ENCODE measurements around the gene TOLLIP. TPM values are rescaled to one million over a fixed set of nuclear protein-coding genes. Genes with fewer than 3 reads are reported as not detected.

Gene TOLLIP
- total and polyA plus RNA-seq, 2 of the 8 experiments (the other 6 are each of a cell fraction or from before 2014, with no cell fraction given) = 23.7 to 34.7 TPM

DNA sequence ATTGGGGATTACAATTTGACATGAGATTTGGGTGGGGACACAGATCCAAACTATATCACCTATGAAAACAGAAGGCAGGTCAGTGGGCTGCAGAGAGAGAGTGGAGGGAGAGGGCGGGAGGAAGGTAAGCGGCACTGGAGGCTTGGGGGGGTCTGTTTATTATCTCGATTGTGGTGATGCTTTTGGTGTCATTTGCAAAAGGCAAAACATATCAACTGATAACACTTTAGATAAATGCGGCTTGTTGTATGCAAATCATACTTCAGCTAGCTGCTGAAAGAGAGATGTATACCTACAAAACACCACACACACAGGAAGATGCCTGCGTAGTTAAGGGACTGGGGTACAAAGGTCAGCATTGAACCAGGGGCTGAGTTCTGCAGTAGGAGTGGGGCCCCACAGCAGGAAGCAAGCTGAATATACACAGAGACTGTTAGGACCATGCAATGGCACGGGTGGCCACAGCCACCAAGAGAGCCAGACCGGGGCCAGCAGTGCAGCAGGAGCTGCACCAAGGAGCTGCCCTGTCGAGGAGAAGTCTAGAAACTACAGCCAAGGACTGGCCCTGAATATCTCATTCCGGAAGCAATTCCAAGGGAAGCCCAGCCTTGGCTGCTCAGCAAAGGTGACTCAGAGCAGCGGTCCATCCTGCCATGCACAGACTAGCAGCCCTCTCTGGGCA, 23.8 kb upstream of the TOLLIP start (continued):
- TF ChIP-seq CHD7 (IDR thresholded peaks at IDR 0.05; ENCODE audit: insufficient replicate concordance, low read length) (no peak), TCF12 (IDR thresholded peaks at IDR 0.05; ENCODE audit: low read depth, low read length) (no peak), RNF2 (IDR thresholded peaks at IDR 0.05; ENCODE audit: borderline replicate concordance, low read depth, low read length, missing control alignments, poor library complexity, severe bottlenecking) (no peak), SIN3A (conservative IDR thresholded peaks at IDR 0.05 in 1 of 2, IDR thresholded peaks at IDR 0.05 in 1 of 2; ENCODE audit: low read depth in 1 of 2, low read length in 2 of 2) (no peak), ASH2L (IDR thresholded peaks at IDR 0.05; ENCODE audit: low read length) (no peak), CHD2 (IDR thresholded peaks at IDR 0.05; ENCODE audit: low read length) (no peak)
